ENCODE data around the gene CEMP1.

The CEMP1 gene

GRCh38 chr16:2500430-2500917, 30.7 kb downstream of the CEMP1 start:
- no peak for DNase-seq

GRCh38 chr16:2499890-2500429, 31.2 kb downstream of the CEMP1 start:
- no peak for DNase-seq

DNA sequence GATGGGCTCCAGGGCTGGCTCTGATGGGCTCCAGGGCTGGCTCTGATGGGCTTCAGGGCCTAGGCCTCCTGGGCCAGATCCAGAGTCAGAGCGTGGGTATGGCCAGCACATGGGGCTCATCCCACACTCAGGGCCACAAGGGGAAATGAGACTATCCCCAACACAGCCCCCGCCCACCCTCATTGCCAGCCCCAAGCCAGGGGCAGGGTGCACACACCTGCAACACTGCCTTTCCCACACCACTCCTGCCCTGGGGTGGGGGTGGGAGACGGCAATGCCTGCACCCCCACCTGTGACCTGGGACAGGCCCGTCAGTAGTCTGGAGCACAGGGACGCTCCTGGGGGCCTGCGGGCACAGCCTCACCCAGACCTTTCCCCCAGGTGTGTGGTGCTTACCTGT, 31.8 kb downstream of the CEMP1 start:
- DNase-seq: no peak

DNA sequence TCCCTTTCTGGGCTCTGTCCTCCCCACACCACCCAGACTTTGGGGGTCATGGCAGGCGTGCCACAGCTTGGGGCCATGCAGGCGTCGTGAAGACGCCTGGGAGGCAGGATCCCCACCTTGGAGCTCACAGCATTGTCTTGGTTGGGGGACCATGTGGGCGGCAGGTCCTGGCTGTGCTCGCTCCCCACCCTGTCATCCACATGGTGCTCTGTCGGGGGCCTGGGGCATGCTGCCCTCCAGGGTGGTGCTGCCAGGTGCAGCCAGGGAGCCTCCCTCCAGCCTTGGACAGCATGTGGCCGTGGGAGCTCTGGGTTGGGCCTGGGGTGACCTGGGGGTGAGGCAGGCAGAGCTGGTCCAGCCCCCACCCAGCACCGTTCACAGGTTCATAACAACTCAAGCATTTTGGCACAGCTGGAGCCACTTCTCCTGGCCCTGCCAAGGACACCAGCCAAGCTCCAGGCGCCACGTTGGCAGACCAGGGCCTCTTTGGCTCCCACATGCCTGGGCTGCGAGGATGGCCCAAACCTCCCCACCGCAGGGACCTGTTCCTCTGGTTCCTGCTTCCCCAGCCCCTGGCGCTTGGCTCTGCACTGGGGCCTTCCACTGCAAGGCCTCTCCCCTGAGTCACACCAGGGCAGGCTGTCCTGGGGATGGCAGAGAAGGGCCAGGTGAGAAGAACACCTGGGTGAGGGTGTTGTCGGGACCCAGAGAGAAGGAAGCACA, 32.5 kb downstream of the CEMP1 start:
- no peak for DNase-seq

DNA sequence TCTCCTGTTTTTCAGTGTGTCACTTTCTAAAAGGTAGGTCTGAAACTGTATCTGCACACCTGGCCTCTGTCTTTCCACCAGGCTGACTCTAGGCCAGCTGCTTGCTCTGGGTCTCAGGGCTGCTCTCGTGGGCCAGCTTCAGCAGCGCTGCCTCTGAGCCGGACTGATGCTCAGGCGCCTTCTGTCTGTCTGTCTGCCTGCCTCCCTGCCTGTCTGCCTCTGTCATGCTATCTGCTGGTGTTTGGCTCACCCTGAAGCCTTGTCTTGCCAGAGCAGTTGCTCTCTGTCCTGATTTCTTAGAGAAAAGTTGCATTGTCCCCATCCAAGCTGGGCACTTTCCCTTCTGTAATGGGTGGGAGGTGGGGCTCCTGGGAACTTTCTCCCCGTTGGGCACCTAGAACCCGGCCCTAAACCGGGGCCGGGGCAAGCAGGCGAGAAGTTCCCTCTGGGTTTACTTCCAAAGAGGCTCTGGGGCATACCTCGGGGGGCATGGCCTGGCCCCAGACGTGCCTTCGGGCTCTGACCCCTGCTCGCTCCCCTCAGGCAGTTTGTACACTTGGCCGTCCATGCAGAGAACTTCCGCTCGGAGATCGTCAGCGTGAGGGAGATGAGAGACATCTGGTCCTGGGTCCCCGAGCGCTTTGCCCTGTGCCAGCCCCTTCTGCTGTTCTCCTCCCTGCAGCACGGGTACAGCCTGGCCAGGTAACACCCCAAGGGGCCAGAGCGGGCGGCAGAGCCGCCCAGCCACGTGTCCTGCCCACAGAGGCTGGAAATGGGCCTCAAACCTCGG, 33.3 kb downstream of the CEMP1 start:
- no peak for DNase-seq

- DNase-seq: no peak
Measured at GRCh38 chr16:2497116-2497630, 34.0 kb downstream of the CEMP1 start.

DNA sequence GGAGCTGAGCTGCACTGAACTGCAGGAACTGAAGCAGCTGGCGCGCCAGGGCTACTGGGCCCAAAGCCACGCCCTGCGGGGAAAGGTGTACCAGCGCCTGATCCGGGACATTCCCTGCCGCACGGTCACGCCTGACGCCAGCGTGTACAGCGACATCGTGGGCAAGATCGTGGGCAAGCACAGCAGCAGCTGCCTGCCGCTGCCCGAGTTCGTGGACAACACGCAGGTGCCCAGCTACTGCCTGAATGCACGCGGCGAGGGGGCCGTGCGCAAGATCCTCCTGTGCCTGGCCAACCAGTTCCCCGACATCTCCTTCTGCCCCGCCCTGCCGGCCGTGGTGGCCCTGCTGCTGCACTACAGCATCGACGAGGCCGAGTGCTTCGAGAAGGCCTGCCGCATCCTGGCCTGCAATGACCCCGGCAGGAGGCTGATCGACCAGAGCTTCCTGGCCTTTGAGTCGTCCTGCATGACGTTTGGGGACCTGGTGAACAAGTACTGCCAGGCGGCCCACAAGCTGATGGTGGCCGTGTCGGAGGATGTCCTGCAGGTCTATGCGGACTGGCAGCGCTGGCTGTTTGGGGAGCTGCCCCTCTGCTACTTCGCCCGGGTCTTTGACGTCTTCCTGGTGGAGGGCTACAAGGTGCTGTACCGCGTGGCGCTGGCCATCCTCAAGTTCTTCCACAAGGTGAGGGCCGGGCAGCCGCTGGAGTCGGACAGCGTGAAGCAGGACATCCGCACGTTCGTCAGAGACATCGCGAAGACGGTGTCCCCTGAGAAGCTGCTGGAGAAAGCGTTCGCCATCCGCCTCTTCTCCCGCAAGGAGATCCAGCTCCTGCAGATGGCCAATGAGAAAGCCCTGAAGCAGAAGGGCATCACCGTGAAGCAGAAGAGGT, 34.7 kb downstream of the CEMP1 start:
- DNase-seq: no peak

DNA sequence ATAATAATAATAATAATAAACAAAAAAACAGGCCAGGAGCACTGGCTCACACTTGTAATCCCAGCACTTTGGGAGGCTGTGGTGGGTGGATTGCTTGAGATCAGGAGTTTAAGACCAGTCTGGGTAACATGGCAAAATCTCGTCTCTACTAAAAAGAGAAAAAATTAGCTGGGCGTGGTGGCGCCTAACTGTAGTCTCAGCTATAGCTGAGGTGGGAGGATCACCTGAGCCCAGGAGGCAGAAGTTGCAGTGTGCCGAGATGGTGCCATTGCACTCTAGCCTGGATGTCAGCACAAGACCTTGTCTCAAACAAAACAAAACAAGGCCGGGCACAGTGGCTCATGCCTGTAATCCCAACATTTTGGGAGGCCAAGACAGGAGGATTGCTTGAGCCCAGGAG, 36.2 kb downstream of the CEMP1 start:
- no peak for DNase-seq

DNA sequence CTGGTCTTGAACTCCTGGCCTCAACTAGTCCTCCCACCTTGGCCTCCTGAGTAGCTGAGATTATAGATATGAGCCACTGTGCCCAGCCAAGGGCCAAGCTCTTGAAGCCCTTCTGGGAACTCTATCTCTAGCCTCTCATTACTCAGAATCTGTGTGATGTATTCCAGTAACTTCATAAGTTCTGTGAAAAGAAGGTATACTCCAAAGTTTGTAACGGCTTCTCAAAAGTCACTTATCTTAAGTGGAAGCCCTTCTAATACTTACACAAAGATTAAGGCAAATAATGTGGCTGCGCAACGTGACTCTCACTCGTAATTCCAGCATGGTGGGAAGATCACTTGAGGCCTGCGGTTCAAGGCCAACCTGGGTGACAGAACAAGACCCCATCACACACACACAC, 36.6 kb downstream of the CEMP1 start:
- DNase-seq: no peak

DNA sequence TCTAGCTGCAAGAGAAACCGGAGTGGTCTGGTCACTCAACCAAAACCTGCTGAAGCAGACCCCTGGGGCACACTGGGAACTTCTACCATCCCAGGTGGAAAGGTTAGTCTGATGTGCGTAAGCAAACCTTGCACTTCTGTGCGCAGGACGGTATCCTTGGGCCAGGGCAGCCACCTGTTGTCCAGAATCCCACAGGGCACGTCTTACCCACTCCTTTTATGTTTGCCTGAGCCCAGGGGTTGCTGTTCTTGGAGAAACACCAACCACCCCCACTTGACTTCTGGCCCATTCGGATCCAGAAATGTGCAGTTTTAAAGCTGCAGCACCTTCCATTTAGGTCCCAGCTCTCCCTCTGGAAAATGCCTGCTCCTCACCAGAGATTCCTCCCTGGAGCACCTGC, 37.6 kb downstream of the CEMP1 start:
- DNase-seq: no peak

DNA sequence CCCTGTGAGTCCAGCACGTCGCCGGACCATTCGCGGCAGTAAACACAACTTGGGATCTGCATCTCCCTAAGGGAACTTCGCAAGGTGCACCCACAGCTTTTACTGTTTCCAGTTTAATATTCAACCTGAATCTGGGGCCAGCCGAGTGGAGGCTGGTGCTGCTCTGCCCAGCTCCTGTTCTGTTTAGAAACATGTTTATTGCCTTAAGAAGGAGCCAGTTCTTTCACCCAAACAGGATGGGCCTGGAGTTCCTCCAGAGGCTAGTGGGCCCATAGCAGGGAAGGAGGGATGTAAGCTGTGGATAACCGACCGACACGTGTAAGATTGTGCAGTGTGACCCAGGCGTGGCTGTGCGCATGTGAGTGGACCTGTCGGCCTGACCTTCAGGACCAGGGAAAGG, 38.9 kb downstream of the CEMP1 start:
- no peak for DNase-seq

DNA sequence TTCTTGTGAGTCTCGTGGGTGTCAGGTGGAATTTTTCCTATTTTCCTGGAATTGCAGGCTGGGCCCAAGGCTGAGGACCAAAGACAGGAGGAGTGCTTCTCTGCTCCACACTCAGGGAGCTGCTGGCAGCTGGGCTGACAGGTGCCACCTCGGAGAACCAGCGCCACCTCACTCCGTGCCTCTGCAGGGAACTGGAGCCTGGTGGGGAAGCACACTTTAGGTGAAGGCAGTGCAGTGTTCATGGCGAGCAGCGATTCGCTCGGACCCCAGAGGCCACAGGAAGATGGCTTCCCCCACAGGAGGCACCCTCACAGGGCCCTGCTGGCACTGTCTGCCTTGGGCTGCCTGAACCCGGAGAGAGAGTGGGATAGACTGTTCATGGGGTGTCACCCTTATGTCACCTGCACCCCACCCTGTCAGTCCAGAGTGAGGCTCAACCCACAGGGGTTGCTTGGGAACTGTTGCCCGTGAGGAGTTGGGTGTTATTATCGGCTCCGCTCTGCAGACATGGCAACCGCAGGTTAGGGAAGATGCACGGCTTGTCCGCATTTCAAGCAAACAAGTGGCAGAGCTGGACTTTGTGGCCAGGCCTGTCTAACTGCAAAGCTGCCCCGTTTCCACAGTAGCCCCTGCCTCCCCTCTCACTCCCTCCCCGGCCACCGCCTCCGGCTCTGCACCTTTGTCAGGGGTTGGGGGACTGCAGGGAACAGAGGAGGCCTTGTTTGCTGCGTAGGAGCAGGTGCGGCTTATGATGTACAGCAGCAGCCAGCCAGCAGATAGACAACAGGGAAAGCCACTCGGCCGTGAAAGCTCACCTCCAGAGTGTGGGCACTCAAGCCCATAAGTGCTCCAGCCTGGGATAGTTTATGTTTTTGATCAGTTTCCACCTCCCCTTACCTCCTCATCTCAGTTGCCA, 40.8 kb downstream of the CEMP1 start:
- DNase-seq: no peak

GRCh38 chr16:2489581-2489980, 41.6 kb downstream of the CEMP1 start:
- DNase-seq: no peak

GRCh38 chr16:2487903-2488531, 43.2 kb downstream of the CEMP1 start:
- no peak for DNase-seq

DNA sequence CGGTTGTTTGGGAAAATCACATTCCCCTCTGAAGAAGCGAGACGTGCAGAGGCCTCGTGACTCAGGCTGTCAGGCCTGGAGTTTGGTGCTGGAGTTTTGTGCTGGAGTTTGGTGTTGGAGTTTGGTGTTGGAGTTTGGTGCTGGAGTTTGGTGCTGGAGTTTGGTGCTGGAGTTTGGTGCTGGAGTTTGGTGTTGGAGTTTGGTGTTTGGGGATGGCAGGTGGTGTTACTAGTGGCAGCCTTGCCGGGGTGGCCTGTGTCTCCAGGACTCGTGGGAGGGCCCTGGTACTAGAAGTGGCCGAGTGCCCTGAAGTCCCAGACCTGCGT, 43.7 kb downstream of the CEMP1 start:
- DNase-seq: no peak

- DNase-seq: peak; percentile 71
Measured at GRCh38 chr16:2486645-2487516, 44.3 kb downstream of the CEMP1 start.

GRCh38 chr16:2485811-2486507, 45.2 kb downstream of the CEMP1 start:
- DNase-seq: no peak

DNA sequence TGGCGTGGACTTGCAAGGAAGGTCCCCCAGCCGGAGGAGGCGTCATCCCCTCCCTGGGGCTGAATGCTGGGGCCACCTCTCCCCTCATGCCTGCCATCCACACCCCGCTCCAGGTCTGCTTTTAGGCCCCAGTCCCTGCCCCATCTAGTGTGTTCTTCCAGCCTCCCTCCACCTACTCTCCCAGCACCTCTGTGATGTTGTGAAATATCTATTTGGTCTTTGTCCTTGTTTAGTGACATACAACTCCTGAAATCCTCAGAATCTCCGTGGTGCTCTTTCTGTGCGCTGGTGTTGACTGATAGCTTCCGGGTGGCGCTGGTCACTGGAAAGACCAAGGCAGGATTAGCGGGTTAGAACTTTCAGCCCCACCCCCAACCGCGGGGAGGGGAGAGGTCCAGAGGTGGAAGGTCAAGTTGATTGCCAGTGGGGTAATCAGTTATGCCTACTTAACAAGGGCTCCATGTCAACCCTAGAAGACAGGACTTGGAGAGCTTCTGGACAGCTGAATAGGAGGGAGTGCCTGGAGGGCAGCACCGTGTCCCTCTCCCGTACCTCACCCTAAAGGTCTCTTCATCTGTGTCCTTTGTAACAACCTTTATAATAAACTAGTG, 46.2 kb downstream of the CEMP1 start:
- no peak for DNase-seq

Data from stimulated activated naive CD4-positive, alpha-beta T cell treated with Interleukin-2 at 50 U/mL for 16 hours (primary cell).